CD4-positive, alpha-beta T cell treated with Interleukin-15 for 4 hours (primary cell): Measurements from ENCODE around the gene PRSS3.
"Not testable (repeated sequence)": the region's sequence is repeated elsewhere in the genome, so short reads cannot be mapped to it uniquely, and the experiment has no call there.

Experiments
- DNase-seq: peaks from one replicate; pipeline ENCODE4 v3.0.0-alpha.2; 2020; ENCODE audit warnings: low spot score

The PRSS3 gene

DNA sequence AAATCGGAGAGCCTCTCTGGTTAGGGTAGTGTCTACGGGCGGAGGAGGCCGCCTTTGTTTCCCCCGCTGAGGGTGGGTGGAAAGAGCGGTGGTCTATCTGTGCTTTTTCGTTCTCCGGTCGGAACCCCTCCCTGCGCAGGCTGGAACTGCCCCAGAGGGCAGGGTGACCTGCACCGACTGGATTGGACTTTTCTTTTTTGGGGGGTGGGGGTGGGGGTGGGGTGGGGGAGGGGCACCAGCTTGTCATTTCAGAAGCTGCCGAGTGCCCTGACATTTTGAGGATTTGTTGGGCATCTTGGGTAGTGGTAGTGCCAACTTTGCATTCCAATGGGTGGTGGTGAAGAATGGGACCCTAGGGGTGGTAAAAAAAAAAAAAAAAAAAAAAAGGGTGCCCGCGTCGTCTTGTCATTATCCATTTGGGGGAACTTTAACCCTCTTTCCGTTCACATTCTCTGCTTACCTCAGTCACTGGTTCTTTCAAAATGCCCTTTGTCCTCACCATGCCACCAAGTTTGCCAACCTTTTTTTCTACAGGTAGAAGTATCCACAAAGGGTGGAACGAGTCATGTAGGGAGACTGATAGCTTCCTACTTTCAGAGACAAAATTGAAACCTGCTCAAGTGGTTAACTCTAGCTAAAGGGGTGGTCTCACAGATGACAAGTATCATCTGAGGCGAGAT is 22.9 kb downstream of the PRSS3 start:
- peak; percentile 20 for DNase-seq

DNA sequence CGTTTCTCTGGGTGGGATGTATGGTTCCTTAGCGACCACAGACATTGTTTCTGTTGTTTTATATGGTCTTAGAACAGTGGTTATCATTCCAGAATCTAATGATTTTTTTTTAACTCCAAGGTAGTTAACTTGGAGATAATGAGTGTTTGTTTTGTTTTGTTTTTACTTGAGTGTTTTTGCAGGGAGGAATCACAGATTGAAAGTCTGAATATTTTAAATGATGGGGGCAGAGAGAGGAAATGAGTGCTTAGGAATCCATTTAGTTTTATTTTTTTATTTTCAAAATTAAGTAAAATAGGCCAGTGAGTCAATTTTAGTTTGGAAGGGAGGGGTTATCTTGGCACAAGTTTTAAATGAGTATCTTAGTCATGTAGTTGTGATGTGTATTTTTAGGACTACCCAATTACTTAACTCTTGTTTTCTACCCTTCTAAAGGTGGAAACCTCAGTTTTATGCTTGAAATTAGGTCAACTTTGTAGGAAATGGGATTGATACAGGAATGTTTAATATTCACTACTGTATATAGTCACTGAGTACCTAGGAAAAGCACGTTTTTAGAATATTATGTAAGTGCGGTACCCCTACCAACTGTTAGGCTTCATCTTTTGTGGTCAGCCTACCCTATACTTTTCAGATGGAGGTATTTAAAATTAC is 23.6 kb downstream of the PRSS3 start:
- DNase-seq = peak; percentile 12

DNA sequence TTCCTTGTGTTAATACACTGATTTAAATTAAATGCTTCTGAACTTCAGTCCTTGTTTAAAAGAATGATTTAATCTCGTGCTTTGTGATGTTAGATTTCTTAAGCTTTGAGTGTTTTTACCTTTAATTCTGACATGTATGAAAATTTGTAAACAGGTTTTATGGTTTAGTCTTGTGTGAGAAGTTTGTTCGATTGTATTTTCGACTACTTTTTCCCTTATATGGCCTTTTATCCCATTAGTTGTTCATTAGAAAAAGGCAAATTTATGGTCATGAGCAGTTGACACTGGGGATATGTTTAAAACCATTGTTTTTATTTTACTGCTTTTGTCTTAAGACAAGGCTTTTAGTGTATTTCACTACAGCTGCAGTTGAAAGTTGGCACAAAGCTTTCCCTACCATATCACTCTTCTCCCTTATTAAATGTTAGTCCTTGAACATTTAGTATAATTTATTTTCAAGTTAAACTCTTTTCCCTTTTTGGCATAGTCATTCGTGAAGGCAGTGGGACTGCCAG is 24.9 kb downstream of the PRSS3 start:
- DNase-seq = no peak

DNA sequence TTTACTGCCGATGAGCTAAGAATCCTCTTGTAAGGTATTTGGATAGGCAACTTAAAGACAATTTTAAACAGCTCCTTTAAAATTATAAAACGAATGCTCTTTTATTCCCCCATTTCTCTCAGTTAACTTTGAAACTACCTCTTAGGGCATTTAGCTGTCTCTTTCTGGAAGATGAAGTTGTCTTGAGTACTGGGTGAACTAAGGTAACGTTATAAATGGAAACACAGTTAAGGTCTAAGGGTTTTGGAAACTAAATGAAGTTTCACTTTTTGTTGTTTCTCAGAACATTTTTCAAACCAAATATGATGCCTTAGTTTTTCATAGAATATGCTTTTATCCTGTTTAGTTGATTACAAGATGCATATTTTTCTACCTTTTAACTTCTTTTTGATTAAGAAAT is 28.4 kb downstream of the PRSS3 start:
- no peak for DNase-seq

DNA sequence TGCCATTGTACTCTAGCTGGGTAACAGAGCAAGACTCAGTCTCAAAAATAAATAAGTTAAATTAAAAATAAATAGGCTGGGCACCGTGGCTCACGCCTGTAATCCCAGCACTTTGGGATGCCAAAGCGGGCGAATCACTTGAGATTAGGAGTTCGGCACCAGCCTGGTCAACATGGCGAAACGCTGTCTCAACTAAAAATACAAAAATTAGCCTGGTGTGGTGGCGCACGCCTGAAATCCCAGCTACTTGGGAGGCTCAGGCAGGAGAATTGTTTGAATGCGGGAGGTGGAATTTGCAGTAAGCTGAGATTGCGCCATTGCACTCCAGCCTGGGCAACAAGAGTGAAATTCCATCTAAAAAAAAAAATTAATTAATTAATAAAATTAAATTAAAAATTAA is 31.9 kb downstream of the PRSS3 start:
- DNase-seq = not testable (repeated sequence)

DNA sequence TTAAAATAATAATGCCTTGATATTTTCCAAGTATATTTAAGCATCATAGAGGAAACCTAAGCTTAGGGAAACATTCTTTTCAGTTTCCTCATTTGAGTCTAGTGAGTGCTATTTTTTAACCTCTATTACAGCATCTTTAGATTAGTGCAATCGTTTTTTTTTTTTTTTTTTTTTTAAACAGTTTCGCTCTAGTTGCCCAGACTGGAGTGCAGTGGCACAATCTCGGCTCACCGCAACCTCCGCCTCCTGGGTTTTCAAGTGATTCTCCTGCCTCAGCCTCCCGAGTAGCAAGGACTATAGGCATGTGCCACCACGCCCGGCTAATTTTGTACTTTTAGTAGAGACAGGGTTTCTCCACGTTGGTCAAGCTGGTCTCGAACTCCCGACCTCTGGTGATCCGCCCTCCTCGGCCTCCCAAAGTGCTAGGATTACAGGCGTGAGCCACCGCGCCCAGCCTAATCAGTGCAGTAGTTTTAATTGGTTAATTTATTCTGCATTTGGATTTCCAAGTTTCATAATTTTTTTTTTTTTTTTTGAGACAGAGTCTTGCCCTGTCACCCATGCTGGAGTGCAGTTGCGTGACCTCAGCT is 34.4 kb downstream of the PRSS3 start:
- not testable (repeated sequence) for DNase-seq

DNA sequence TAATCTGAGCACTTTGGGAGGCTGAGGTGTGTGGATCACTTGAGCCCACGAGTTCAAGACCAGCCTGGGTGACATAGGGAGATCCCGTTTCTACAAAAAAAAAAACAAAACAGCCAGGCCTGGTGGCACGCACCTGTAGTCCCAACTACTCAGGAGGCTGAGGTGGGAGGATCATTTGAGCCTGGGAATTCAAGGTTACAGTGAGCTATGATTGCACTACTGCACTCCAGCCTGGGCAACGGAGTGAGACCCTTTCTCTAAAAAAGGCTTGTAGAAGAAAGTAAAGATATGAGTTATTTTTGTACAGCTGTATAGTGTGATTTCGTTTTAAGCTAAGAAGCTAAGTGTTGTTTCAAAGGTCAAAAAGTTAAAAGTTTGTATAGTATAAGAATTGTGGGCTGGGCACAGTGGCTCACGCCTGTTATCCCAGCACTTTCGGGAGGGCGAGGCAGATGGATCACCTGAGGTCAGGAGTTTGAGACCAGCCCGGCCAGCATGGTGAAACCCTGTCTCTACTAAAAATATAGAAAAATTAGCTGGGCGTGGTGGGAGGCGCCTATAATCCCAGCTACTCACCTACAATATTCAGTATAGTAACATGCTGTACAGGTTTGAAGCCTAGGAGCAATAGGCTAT is 40.4 kb downstream of the PRSS3 start:
- no peak for DNase-seq

DNA sequence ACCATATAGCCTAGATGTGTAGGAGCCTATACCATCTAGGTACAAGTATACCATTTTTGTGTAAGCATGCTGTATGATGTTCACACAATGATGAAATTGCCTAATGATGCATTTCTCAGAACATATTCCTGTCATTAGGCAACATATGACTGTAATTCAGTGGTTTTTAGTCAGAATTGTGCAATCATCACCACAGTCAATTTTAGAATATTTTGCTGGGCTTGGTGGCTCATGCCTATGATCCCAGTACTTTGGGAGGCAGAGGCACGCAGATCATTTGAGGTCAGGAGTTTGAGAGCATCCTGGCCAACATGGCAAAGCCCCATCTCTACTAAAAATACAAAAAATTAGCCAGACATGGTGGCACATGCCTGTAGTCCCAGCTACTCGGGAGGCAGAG is 40.9 kb downstream of the PRSS3 start:
- not testable (repeated sequence) for DNase-seq

DNA sequence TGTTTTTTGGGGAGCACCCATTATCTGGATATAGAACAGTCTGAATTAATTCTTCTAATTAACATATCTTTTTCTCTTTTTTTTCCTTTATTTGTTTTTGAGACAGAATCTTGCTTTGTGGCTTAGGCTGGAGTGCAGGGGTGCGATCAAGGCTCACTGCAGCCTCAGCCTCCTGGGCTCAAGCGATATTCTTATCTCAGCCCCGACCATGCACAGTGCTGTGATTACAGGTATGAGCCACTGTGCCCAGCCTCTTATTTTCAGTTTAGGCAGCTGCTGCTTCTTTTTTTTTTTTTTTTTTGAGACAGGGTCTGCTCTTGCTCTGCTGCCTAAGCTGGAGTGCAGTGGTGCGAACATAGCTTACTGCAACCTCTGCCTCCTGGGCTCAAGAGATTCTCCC is 41.8 kb downstream of the PRSS3 start:
- no peak for DNase-seq

DNA sequence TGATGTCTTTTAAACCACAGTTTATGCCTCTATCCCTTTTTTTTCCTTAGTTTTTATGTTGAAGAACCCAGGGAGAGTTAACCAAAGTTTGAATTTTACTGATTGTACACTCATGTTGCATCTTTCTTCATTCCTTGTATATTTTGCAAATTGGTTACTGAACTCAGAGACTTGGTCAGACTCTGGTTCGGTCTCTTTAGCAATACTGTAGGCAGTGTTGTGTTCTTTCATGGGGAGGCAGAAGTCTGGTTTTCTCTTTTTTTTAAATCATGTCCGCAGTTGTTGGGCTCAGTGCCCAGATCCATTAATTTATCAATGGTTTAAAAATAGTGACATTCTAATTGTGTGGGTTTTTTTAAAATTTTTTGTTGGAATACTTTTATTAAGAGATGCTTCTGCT is 45.0 kb downstream of the PRSS3 start:
- DNase-seq = no peak

DNA sequence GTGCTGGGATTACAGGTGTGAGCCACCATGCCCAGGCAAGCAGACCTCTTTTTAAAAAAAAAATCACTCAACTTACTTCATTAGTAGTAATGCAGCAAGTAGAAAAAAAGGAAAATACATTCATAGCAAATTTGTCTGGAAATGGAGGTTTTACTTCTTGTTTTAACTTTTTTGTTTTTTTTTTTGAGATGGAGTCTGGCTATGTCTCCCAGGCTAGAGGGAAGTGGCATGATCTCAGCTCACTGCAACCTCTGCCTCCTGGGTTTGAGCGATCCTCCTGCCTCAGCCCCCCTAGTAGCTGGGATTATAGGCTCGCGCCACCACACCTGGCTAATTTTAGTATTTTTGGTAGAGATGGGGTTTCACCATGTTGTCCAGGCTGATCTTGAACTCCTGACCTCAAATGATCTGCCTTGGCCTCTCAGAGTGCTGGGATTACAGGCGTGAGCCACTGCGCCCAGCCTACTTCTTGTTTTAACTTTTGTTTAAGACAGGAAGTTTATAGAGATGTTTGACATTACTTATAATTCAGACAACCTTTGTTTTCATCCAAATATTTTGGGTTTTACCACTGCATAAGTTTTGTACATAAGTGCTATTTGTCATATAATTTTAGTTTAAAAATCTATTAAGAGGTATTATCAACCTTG is 48.1 kb downstream of the PRSS3 start:
- DNase-seq = no peak

DNA sequence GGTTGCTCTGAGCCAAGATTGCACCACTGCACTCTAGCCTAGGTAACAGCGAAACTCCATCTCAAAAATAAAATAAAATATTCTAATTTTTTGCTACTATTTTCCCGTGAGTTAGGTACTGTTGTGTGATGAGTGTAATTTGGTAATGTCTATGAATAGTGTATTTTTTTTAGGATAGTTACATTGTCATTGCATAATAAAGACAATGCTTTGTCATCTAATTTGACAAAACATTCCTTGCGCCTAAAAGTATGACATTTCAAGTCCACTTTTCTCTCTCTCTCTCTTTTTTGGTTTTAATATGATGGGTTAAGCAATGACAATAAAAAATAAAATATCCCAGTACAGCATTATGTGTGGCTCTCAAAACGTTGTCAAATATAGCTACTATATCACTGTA is 50.9 kb downstream of the PRSS3 start:
- DNase-seq = no peak

DNA sequence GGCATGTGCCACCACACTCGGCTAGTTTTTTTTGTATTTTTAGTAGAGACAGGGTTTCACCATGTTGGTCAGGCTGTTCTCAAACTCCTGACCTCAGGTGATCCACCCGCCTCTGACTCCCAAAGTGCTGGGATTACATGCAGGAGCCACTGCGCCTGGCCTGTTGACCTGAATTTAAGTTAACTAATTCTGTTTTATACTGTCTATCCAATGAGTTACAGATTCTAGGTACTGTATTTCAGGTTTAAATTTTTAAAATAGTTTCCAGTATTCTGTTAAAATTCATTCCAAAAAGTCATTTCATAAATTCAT is 52.5 kb downstream of the PRSS3 start:
- not testable (repeated sequence) for DNase-seq
